H1 (cell line): Measurements from ENCODE around the gene GRID2.

Experiments
- ATF3 ChIP-seq: IDR thresholded peaks from 2 replicates; pipeline ENCODE4 v1.6.1; 2011; ENCODE audit warnings: low read depth, mild to moderate bottlenecking, low read length; ENCODE audit not compliant: insufficient read depth
- BACH1 ChIP-seq: IDR thresholded peaks from 2 replicates; pipeline ENCODE4 v1.6.1; 2012; ENCODE audit warnings: low read length, improper control_type of control experiment
- CTCF ChIP-seq, 3 experiments: IDR thresholded peaks; 1 replicate in 2 of 3; 2 replicates in 1 of 3; pipeline versions ENCODE4 v1.5.1 to v1.6.1; 2011; ENCODE audit warnings: low read length in 3 of 3, mild to moderate bottlenecking in 3 of 3, inconsistent platforms in 2 of 3, low read depth in 1 of 3, moderate library complexity in 1 of 3; ENCODE audit not compliant: insufficient read depth in 1 of 3; ENCODE audit errors: control extremely low read depth in 1 of 3
- GTF2F1 ChIP-seq: IDR thresholded peaks from 2 replicates; pipeline ENCODE4 v1.6.1; 2012; ENCODE audit warnings: low read depth, low read length, improper control_type of control experiment, borderline replicate concordance
- MAX ChIP-seq: IDR thresholded peaks from 2 replicates; pipeline ENCODE4 v1.6.1; 2012; ENCODE audit warnings: inconsistent platforms
- POLR2A ChIP-seq, 2 experiments: IDR thresholded peaks; 1 replicate in 1 of 2; 2 replicates in 1 of 2; pipeline ENCODE4 v1.6.1; 2011; ENCODE audit warnings: low read depth in 2 of 2, low read length in 2 of 2, mild to moderate bottlenecking in 2 of 2; ENCODE audit errors: control extremely low read depth in 1 of 2
- POLR2AphosphoS5 ChIP-seq: IDR thresholded peaks from 2 replicates; pipeline ENCODE4 v1.6.1; 2011; ENCODE audit warnings: low read depth, low read length
- RAD21 ChIP-seq, 2 experiments: IDR thresholded peaks in 1 of 2; conservative IDR thresholded peaks in 1 of 2; 2 replicates each; pipeline ENCODE4 v1.6.1; 2011; ENCODE audit warnings: low read depth in 2 of 2, low read length in 2 of 2, improper control_type of control experiment in 1 of 2, inconsistent platforms in 1 of 2, mild to moderate bottlenecking in 1 of 2, moderate library complexity in 1 of 2
- RBBP5 ChIP-seq: IDR thresholded peaks from 2 replicates; pipeline ENCODE4 v1.7.1; 2012; ENCODE audit warnings: low read depth, mild to moderate bottlenecking, inconsistent platforms, low read length, moderate library complexity, borderline replicate concordance
- RXRA ChIP-seq: IDR thresholded peaks from 2 replicates; pipeline ENCODE4 v1.6.1; 2011; ENCODE audit warnings: low read depth, mild to moderate bottlenecking, low read length, moderate library complexity; ENCODE audit not compliant: insufficient read depth
- SP4 ChIP-seq: IDR thresholded peaks from 2 replicates; pipeline ENCODE4 v1.6.1; 2012; ENCODE audit warnings: low read length, inconsistent platforms
- SRF ChIP-seq: IDR thresholded peaks from 2 replicates; pipeline ENCODE4 v1.6.1; 2011; ENCODE audit warnings: mild to moderate bottlenecking, low read depth, low read length, moderate library complexity
- SUZ12 ChIP-seq: fragments of 200-600 bp; sonication (generic); IDR thresholded peaks from 2 replicates; pipeline ENCODE4 v1.6.1; 2012; ENCODE audit warnings: mild to moderate bottlenecking, inconsistent platforms, low read length, moderate library complexity, mixed read lengths
- TAF1 ChIP-seq: IDR thresholded peaks from 2 replicates; pipeline ENCODE4 v1.6.1; 2011; ENCODE audit warnings: mild to moderate bottlenecking, low read depth, low read length

- no peak for TF ChIP-seq CTCF (IDR thresholded peaks at IDR 0.05; ENCODE audit: control extremely low read depth in 1 of 3, insufficient read depth in 1 of 3, low read depth in 1 of 3, low read length in 3 of 3)
- TF ChIP-seq MAX, result no peak
- no peak for TF ChIP-seq ATF3
- no peak for TF ChIP-seq TAF1
- no peak for TF ChIP-seq POLR2A (IDR thresholded peaks at IDR 0.05; ENCODE audit: control extremely low read depth in 1 of 2, low read depth in 2 of 2, low read length in 2 of 2)
- TF ChIP-seq RBBP5, result no peak
- no peak for TF ChIP-seq SUZ12
- TF ChIP-seq SRF, result no peak
- no peak for TF ChIP-seq GTF2F1
- TF ChIP-seq BACH1, result no peak
- TF ChIP-seq POLR2AphosphoS5, result no peak
- no peak for TF ChIP-seq SP4
- TF ChIP-seq RAD21 (IDR thresholded peaks at IDR 0.05 in 1 of 2, conservative IDR thresholded peaks at IDR 0.05 in 1 of 2; ENCODE audit: low read depth in 2 of 2, low read length in 2 of 2), result no peak
- no peak for TF ChIP-seq RXRA
These were observed 758.1 kb downstream of the GRID2 start for GRCh38 chr4:93061826-93062225.
